ENCODE measurements around the gene SLC34A1. TPM values are rescaled to one million over a fixed set of nuclear protein-coding genes. Genes with fewer than 3 reads are reported as not detected.
"Not testable (repeated sequence)": the region's sequence is repeated elsewhere in the genome, so short reads cannot be mapped to it uniquely, and the experiment has no call there.

Gene SLC34A1
- polyA plus RNA-seq, 3 donors: 118 to 190 (median 157) TPM

DNA sequence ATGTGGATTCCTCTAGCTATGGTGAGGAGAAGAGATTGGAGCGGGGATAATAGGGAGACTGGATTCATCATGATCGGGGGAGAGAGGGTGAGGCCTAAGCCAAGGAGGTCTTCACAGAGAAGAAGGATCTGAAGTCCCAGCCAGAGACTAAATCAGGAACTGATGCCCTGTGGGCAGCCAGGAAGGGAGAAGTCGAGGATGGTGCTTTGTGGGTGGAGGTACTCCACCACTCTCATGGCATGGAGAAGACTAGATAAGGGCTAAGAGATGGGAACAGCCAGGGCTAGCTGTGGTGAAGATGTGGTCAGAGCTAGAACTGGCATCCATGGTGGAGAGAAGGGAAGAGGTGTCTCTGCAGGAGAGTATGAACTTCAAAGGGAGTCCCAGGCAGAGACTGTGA is 29.5 kb upstream of the SLC34A1 start:
- no peak for DNase-seq (ENCODE audit: low read depth in 3 of 3, low spot score in 2 of 3)

DNA sequence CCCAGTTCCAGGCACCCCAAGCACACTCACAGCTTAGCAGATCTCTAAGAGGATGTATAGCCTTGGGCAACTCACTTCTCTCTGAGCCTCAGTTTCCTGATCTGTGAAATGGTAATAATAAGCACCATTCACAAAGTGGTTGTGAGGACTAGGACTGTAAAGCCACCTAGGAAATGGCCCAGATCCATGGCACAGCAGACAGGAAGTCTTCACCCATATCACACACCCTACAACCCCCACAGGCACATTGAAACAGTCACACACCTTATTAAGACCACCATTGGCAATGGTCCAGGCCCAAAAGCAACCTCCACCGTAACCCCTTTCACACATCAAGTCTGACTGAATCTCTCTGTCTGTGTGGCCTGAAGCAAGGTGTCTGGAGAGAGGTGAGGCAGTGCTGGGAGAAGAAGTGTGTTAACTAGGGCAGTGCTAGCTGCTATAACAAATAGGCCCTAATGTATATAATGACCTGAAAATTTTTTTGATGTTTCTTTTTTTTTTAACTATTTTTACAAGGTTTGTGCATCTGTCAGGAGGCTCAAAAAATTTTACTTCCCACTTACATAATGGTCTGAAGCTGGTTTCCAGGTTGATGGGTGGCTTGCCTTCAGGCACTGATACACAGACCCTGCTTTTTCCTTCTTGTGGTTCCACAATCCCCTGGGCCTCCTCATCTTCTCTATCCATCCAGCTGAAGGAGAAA is 28.9 kb upstream of the SLC34A1 start:
- DNase-seq (ENCODE audit: low read depth in 3 of 3, low spot score in 2 of 3): no peak

DNA sequence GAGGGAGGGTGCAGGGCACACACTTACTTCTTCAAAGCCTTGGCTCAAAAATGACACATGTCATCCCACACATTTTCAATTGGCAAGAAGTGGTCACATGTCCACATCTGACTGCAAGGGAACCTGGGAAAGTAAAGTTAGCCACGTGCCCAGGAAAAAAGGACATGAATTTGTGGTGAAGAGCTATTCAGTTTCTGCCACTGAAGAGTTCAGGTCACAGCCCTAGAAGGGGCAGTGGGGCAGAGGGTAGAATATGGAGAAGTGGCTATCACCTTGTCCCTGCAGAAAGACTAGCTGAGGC is 28.4 kb upstream of the SLC34A1 start:
- DNase-seq (ENCODE audit: low read depth in 3 of 3, low spot score in 2 of 3): no peak

- DNase-seq (ENCODE audit: low read depth in 3 of 3, low spot score in 2 of 3): no peak
Observed at GRCh38 chr5:177356746-177357145, 27.5 kb upstream of the SLC34A1 start.

DNA sequence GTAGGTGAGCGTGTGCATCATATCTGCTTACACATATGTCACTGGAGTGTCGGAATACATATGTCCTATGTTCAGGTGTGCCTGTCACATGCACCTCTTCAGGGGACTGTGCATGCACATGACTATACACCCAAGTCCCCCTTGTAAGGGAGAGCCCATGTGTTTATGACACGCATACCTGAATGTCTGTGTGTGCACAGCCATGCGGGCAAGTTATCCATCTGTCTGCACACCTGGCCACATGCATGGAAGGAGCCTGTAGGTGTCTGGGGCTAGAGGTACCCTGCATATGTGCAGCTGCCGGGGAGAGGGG is 27.1 kb upstream of the SLC34A1 start:
- no peak for DNase-seq (ENCODE audit: low read depth in 3 of 3, low spot score in 2 of 3)

DNA sequence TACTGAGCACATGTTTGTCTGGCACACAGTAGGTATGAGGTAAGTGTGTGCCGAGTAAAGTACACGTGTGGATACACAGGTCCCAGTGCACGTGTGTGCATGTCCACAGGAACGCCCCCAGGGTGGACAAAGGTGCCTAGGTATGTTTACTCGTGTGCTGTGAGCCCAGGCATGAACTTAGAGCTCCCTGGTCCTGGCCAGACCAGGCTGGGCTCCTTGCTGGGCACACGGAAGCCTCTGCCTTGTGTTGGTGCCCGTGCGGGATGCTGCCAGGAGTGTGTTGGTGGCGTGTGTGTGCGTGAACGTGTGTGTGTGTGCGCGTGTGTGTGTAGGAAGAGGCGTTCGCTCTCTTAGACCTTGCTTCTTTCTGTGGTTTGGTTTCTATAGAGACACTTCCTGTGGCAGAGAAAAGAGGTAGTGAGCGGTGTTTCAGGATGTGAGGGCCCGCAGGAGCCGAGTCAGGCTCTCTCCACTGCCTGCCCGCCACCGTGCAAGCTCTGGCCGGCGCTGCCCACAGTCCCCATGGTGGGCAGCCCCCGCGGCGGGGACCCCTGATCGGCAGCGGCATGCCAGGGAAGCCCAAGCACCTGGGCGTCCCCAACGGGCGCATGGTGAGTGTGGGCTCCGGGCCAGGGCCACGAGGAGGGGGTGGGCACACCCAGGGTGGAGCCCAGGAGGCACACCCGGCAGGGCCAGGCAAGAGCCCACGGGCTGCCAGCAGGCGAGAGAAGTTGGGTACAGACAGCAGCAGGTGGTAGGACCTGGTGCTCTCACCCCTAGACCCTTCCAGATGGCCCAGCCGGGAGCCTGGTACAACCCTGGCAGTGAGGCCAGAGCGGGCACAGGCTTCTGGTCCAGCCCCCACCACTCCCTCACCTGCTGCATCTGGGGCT is 26.5 kb upstream of the SLC34A1 start, which contains the start of gene RGS14:
TSS of gene RGS14 (plus strand) at position 466 of the 893 bp plus-strand sequence. CDS start at position 567, 101 bp downstream.
- DNase-seq (ENCODE audit: low read depth in 3 of 3, low spot score in 2 of 3): no peak

DNA sequence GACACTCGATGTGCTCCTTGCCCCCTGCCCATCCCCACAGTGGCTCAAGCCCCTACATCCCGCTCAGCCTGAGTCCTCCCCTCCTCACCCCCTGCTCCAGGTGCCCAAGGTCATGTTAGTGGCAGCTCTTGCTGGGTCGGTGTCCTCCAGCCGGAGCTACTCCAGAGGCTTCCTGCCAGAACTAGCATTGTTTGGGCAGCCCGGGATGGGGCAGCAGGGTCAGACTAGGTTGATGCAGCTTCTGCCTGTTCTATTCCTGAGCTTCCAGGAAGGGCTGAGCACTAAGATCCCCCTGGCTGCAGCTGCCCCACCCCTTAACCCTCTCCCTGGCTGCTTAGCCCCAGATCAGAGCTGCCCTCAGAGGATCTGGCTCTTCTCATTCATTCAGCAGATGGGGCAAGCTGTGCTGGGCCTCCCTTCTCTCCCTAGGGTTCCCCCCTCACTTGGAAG is 25.8 kb upstream of the SLC34A1 start:
- no peak for DNase-seq (ENCODE audit: low read depth in 3 of 3, low spot score in 2 of 3)

DNA sequence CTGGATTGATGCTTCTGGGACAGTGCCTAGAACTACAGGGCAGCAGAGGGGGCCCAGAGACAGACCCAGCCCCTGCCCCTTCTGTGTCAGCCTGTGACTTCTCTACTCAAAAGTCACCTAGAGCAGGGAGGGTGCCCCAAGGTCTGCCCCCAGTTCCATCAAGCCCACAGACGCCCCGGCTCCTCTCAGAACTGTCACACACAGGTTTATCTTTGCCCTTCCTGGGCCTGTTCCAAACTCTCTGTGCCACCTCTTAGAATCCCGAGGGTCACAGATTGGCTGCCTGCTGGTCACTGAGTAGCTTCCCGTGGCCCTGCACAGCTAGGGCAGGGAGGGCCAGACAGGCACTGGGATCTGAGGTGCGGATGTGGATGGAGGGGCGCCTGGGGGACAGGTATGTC is 24.8 kb upstream of the SLC34A1 start:
- no peak for DNase-seq (ENCODE audit: low read depth in 3 of 3, low spot score in 2 of 3)

- no peak for DNase-seq (ENCODE audit: low read depth in 3 of 3, low spot score in 2 of 3)
Observed at GRCh38 chr5:177359860-177360259, 24.4 kb upstream of the SLC34A1 start.

- DNase-seq (ENCODE audit: low read depth in 3 of 3, low spot score in 2 of 3): not testable (repeated sequence)
Observed at GRCh38 chr5:177360740-177361139, 23.5 kb upstream of the SLC34A1 start.

DNA sequence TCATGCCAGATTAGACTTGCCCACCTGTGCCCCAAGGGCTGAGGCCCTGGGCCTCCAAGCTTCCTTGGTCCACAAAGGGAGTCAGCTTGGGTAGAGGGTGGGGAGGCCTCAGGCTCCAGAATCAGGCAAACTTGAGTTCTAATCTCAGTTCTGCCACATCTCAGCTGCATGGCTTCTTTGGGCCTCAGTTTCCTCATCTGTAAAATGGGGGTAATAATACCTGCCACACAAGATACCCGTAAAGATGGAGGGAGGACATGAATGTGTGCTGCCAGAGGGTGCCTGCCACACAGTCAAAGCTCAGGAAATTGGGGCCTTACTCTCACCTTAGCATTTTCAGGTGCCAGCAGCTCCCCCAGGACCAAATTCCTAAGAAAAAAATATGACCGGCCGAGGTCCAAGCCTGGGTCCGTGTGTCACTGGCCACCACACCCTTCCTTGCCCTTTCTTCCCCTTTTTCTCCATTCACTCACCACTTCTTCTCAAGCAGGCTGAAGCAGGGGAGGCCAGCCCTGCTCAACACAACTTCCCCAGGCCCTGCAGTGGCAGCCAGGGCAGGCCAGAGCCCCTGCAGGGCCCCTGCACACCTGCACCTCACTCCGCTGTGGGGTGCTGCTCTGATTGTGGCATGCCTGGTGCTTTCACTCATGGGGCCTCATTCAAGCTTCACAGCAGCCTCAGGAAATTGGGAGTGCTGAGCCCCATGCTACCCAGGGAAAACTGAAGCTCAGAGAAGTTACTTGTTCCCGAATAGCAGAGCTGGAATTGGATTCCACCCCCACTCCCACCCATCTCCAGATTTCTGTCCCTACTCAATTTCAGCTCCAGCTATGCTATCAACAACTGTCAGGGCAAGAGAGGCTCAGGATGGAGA is 22.6 kb upstream of the SLC34A1 start:
- DNase-seq (ENCODE audit: low read depth in 3 of 3, low spot score in 2 of 3): no peak

DNA sequence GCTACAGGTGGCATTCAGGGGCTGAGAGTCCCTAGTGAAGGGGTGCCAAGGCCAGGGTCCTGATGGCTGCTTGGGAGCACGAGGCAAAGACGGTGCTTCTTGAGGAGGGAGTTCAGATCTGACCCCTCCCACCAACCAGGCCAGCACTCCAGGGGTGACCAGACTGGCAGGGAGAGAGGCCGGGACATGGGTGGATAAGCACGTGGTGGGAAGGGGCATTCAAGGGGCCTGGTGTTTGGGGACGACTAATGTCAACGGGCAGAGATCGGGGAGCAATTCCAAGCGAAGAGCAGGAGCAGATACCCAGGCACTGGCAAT is 22.0 kb upstream of the SLC34A1 start:
- DNase-seq (ENCODE audit: low read depth in 3 of 3, low spot score in 2 of 3): no peak

DNA sequence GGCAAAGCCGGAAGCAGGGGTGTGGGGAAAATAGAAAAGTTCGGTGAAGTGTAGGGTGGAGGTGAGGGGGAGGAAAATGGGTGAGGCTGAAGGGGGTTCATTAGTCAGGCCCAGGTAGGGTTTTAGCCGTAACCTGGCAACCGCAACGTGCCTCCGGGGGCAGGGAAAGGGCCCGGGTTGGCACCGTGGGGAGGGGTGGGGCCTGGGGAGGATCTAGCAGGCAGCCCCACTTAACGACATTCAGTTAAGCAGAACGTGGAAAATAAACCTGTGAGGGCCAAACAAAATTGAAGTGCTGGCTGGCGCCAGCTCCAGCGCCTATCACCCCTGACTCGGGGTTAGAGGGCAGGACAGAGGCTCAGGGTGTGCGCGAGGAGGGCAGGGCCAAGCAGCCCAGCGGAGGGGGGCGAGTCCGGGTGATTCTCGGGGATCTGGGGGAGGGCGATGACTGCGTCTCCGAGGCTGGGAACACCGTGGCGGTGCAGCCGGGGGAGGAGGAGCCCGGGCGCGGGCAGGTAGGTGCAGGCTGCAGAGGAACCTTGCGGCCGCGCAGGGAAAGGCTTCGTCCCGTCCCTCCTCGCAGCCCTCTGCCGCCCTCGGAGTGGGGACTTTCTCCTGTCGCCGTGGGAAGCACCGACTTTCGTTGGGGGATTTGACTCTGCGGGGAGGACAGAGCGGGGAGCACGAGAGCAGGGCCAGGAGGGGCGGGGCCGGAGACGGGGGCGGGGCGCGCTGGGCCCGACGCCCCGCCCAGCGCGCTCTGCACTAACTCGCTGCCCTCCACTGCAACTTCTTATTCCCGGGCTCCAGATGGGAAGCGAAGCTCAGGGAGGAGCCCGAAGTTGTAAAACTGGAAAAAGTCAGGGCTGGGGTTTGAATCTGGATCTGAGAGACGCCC is 21.4 kb upstream of the SLC34A1 start:
- peak in 2 of 3 donors; percentile 34 to 54 for DNase-seq (ENCODE audit: low read depth in 3 of 3, low spot score in 2 of 3)

- DNase-seq (ENCODE audit: low read depth in 3 of 3, low spot score in 2 of 3): no peak
Observed at GRCh38 chr5:177363565-177363964, 20.7 kb upstream of the SLC34A1 start.

- DNase-seq (ENCODE audit: low read depth in 3 of 3, low spot score in 2 of 3): no peak
Observed at GRCh38 chr5:177364159-177364962, 19.9 kb upstream of the SLC34A1 start.

- no peak for DNase-seq (ENCODE audit: low read depth in 3 of 3, low spot score in 2 of 3)
Observed at GRCh38 chr5:177365845-177366527, 18.2 kb upstream of the SLC34A1 start.

GRCh38 chr5:177366528-177367322 is 17.5 kb upstream of the SLC34A1 start:
- peak; percentile 76 to 82 (median 77) for DNase-seq (ENCODE audit: low read depth in 3 of 3, low spot score in 2 of 3)

DNA sequence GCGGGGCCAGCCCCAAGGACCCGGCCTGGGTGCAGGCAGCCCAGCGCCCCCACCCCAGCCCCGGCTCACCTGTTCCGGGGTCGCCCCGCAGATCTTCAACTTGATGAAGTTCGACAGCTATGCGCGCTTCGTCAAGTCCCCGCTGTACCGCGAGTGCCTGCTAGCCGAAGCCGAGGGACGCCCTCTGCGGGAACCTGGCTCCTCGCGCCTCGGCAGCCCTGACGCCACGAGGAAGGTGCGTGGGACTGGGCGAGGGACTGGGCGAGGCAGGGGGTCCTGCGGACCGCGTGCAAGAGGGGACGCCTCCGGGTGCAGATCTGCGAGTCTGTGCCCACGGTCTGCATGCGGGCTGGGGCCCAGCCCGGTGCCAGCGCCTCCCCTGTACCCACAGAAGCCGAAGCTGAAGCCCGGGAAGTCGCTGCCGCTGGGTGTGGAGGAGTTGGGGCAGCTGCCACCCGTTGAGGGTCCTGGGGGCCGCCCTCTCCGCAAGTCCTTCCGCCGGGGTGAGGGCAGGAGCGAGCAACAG is 16.8 kb upstream of the SLC34A1 start:
- no peak for DNase-seq (ENCODE audit: low read depth in 3 of 3, low spot score in 2 of 3)
